Upper lobe of left lung (tissue), 6 donors: Measurements from ENCODE around the gene MAST4. TPM values are rescaled to one million over a fixed set of nuclear protein-coding genes. Genes with fewer than 3 reads are reported as not detected.

Experiments used
- ATAC-seq, 2 donors: fragments of 200-7000 bp; cut with Tn5 transposase; one replicate each; pipeline ENCODE4 v1.9.1; 2022; ENCODE audit warnings: mild to moderate bottlenecking in 2 of 2, moderate library complexity in 2 of 2; ENCODE audit not compliant: low FRiP score in 2 of 2
- DNase-seq, 2 donors: peaks; one replicate each; pipeline ENCODE4 v3.0.0-alpha.2; 2019 to 2020
- H3K27ac ChIP-seq, 4 donors: fragments of 200-600 bp; sonication (generic); one replicate each; pipeline ENCODE4 v1.5.1; 2016 to 2019
- H3K27me3 ChIP-seq, 4 donors: fragments of 200-600 bp; sonication (generic); one replicate each; pipeline ENCODE4 v1.5.1; 2017 to 2019
- H3K36me3 ChIP-seq, 4 donors: fragments of 200-600 bp; sonication (generic); one replicate each; pipeline ENCODE4 v1.5.1; 2016 to 2019
- H3K4me1 ChIP-seq, 4 donors: fragments of 200-600 bp; sonication (generic); one replicate each; pipeline ENCODE4 v1.5.1; 2018 to 2019
- H3K4me3 ChIP-seq, 4 donors: fragments of 200-600 bp; sonication (generic); one replicate each; pipeline ENCODE4 v1.5.1; 2017 to 2019; ENCODE audit warnings: mild to moderate bottlenecking in 2 of 4, moderate library complexity in 1 of 4
- H3K9me3 ChIP-seq, 4 donors: fragments of 200-600 bp; sonication (generic); one replicate each; pipeline ENCODE4 v1.5.1; 2018 to 2019
- EP300 ChIP-seq, 4 donors: sonication (generic); formaldehyde crosslinking; IDR thresholded peaks; one replicate each; pipeline ENCODE4 v1.5.1; 2017; ENCODE audit warnings: antibody characterized with exemption in 4 of 4, control low read depth in 2 of 4
- POLR2A ChIP-seq, 4 donors: fragments of 450-650 bp; IDR thresholded peaks; one replicate each; pipeline ENCODE4 v1.5.1; 2016 to 2017; ENCODE audit warnings: antibody characterized with exemption in 4 of 4, mild to moderate bottlenecking in 2 of 4
- POLR2AphosphoS5 ChIP-seq, 2 donors: sonication (generic); formaldehyde crosslinking; IDR thresholded peaks; one replicate each; pipeline ENCODE4 v1.5.1; 2017; ENCODE audit warnings: antibody characterized with exemption in 2 of 2
- WGBS, 2 donors: methylation state at CpG; one replicate each; pipeline ENCODE4 v1.1.5; 2017 to 2018; 5-methylcytosine and 5-hydroxymethylcytosine counted together
- total RNA-seq, 6 donors: library from RNA; depleted of rRNA in 4 of 6; stranded (reverse); fragments of >200 nt in 4 of 6; gene quantifications; one replicate each; pipeline versions ENCODE4 v1.1.0 to v1.2.1, GENCODE V29; 2016 to 2021
- TF ChIP-seq, protein P1 (sequence below), 6 experiments: fragments of 450-650 bp in 4 of 6; fragments of 200-600 bp in 2 of 6; sonication (generic) in 2 of 6; IDR thresholded peaks; one replicate each; pipeline ENCODE4 v1.5.1; 2016 to 2019; ENCODE audit warnings: antibody characterized with exemption in 6 of 6
- donor health status: DM: no; HTN: no; CAD: no; lungs with moderate emphysema.
- donor health status: DM: no; HTN: yes; CAD: no; lungs with severe emphysema.

The MAST4 gene
- total RNA-seq, 6 donors from 2014 or later = 44.8 to 229 (median 66.4) TPM

DNA sequence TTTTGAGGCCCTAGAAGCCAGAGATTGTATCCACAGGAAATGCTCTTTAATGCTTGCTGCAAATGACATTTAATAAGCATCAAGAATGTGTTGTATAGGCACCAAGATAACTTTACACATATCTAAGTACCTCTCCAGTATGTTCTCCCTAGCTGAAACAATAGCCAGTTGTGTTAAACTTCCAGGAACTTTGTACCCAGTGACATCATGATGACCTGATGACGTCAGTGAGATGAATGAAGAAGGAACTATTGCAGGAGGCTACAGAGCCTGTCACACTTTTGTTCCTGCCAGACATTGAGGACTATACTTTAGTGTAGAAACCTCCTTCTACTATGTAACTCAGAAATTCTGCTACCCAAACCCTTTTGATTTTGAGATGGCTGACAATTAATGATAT is 470.6 kb downstream of the MAST4 start:
- Histone ChIP-seq H3K9me3 (no peaks in the 10 kb centered on the region), H3K27me3 (no peaks in the 10 kb centered on the region), H3K36me3 (no peaks in the 10 kb centered on the region), H3K27ac (no peak overlapping the region), H3K4me1 (peaks cover 4 to 23% (median 13%) of the 10 kb centered on the region in 4 donors), H3K4me3 (no peak overlapping the region)
- no peak for DNase-seq
- no peak for ATAC-seq
- TF ChIP-seq EP300 (IDR thresholded peaks at IDR 0.05) = no peak
- no peak for TF ChIP-seq POLR2AphosphoS5 (IDR thresholded peaks at IDR 0.05)
- no peak for TF ChIP-seq POLR2A (IDR thresholded peaks at IDR 0.05)
- TF ChIP-seq, protein P1, sequence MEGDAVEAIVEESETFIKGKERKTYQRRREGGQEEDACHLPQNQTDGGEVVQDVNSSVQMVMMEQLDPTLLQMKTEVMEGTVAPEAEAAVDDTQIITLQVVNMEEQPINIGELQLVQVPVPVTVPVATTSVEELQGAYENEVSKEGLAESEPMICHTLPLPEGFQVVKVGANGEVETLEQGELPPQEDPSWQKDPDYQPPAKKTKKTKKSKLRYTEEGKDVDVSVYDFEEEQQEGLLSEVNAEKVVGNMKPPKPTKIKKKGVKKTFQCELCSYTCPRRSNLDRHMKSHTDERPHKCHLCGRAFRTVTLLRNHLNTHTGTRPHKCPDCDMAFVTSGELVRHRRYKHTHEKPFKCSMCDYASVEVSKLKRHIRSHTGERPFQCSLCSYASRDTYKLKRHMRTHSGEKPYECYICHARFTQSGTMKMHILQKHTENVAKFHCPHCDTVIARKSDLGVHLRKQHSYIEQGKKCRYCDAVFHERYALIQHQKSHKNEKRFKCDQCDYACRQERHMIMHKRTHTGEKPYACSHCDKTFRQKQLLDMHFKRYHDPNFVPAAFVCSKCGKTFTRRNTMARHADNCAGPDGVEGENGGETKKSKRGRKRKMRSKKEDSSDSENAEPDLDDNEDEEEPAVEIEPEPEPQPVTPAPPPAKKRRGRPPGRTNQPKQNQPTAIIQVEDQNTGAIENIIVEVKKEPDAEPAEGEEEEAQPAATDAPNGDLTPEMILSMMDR (IDR thresholded peaks at IDR 0.05) = no peak
- 30 to 71% methylated on average over 1 of the region's 1 CpG for WGBS, 2 donors

DNA sequence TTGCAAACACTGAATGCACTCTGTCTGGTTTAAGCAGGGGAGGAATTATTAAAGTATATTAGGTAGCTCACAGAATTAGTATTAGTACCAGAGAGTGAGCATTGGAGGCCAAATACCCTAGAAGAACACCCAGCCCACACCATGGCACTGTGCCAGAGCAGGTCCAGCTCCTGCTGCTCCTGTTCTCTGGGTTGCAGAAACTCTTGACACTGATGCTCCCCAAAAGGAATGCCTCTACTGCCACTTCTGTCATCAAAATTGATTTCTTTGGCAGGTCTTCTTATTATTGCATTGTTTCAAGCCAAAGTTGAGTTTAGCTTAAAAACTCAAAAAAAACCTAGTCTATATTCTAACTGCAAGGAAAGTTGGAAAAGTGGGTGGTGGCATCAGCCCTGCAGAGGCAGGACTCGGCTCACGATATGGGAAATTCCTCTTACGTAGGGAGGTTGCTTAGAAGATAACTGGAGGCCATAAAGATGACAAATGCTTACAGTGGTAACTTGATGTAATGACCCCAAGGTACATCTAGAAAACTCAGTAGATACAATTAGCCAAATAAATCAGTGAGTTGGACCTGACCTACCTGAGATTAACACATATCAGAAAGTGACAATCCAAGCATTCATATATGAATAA is 477.0 kb downstream of the MAST4 start:
- Histone ChIP-seq H3K4me1 (peaks cover 0 to 7% (median 2%) of the 10 kb centered on the region in 4 donors), H3K9me3 (no peaks in the 10 kb centered on the region), H3K36me3 (no peaks in the 10 kb centered on the region), H3K27me3 (no peaks in the 10 kb centered on the region), H3K27ac (no peak overlapping the region), H3K4me3 (no peak overlapping the region)
- no peak for TF ChIP-seq EP300 (IDR thresholded peaks at IDR 0.05)
- no peak for TF ChIP-seq POLR2AphosphoS5 (IDR thresholded peaks at IDR 0.05)
- TF ChIP-seq POLR2A (IDR thresholded peaks at IDR 0.05) = no peak
- TF ChIP-seq, protein P1 (IDR thresholded peaks at IDR 0.05) = no peak
- DNase-seq = no peak
- WGBS, 2 donors = 88 to 96% methylated on average over 3 of the region's 3 CpGs
- ATAC-seq = no peak

DNA sequence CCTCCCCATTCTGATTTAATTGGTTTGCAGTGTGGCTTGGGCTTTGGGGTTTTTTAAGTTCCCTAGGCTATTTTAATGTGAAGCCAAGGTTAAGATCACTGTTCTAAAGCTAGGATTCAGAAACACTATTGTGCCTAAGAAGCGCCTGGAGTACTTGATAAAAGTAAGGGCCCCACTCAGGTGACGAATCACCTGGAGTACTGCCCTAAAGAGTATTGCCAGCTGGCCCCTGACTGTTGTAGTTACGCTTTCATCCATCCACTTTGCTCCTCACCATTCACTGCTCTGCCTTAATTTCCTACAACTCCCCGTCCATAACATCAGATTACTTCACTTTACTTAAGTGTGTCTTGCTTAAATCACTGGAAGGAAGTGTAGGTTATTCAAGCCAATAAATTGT is 481.1 kb downstream of the MAST4 start:
- H3K36me3 ChIP-seq = no peaks in the 10 kb centered on the region
- DNase-seq = no peak
- H3K27me3 ChIP-seq = no peaks in the 10 kb centered on the region
- peaks cover 0 to 2% (median 0%) of the 10 kb centered on the region in 4 donors for H3K4me1 ChIP-seq
- TF ChIP-seq, protein P1 (IDR thresholded peaks at IDR 0.05) = no peak
- TF ChIP-seq POLR2A (IDR thresholded peaks at IDR 0.05) (no peak), POLR2AphosphoS5 (IDR thresholded peaks at IDR 0.05) (no peak), EP300 (IDR thresholded peaks at IDR 0.05) (no peak)
- H3K4me3 ChIP-seq = no peak overlapping the region
- no peaks in the 10 kb centered on the region for H3K9me3 ChIP-seq
- ATAC-seq = no peak
- no peak overlapping the region for H3K27ac ChIP-seq
- 80 to 85% methylated on average over 4 of the region's 4 CpGs for WGBS, 2 donors

DNA sequence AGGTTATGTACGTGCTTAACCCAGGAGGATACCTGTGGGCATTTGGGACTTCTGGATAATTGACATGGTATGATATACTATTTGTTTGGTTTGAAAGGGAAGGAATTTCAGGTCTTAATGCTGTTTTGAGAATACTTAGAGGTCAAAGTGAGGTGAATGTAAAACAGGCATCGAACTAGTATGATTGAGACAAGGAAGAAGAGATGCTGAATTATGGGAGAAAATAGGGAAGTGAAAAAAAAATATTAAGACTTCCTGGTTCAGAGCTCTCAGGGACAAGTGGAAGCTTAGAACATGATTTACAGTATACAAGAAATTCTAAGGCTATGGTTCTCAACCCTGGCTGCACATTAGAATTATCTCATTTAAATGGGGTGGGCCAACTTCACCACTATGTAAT is 485.1 kb downstream of the MAST4 start:
- TF ChIP-seq, protein P1 (IDR thresholded peaks at IDR 0.05) = no peak
- no peak for TF ChIP-seq EP300 (IDR thresholded peaks at IDR 0.05)
- TF ChIP-seq POLR2AphosphoS5 (IDR thresholded peaks at IDR 0.05) = no peak
- no peaks in the 10 kb centered on the region for H3K36me3 ChIP-seq
- no peak overlapping the region for H3K4me3 ChIP-seq
- WGBS, 2 donors = 75 to 76% methylated on average over 2 of the region's 2 CpGs
- H3K4me1 ChIP-seq = peaks cover 0 to 11% (median 6%) of the 10 kb centered on the region in 4 donors
- DNase-seq (no peak), ATAC-seq (no peak)
- H3K27me3 ChIP-seq = no peaks in the 10 kb centered on the region
- H3K9me3 ChIP-seq = no peaks in the 10 kb centered on the region
- no peak overlapping the region for H3K27ac ChIP-seq

DNA sequence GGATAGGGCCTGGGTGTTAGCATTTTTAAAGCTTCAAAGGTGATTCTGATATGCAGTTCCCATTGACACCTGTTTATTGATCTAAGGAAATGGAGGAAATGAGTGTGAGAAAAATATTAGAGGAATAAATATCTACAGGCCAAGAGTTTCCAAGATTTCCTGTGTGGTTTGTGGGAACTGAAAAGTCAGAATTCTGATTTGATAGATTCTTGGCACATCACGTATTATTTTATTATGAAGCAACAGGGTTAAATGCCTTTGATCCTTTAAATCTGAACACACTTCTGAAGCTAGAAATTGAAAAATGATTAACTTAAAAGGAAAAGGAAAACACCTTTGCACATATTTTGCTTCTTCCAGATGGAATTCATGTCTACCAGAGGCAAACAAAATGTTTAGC is 486.7 kb downstream of the MAST4 start:
- no peaks in the 10 kb centered on the region for H3K27me3 ChIP-seq
- DNase-seq (no peak), ATAC-seq (no peak)
- no peaks in the 10 kb centered on the region for H3K9me3 ChIP-seq
- H3K4me3 ChIP-seq = no peak overlapping the region
- WGBS, 2 donors = 51 to 52% methylated on average over 1 of the region's 1 CpG
- peaks cover 0 to 11% (median 6%) of the 10 kb centered on the region in 4 donors for H3K4me1 ChIP-seq
- TF ChIP-seq, protein P1 (IDR thresholded peaks at IDR 0.05) = no peak
- TF ChIP-seq POLR2AphosphoS5 (IDR thresholded peaks at IDR 0.05) = no peak
- no peaks in the 10 kb centered on the region for H3K36me3 ChIP-seq
- H3K27ac ChIP-seq = no peak overlapping the region
